Measurements from ENCODE around the gene KBTBD13.
A peak's percentile ranks its signal among the peaks of the same experiment; 100 is the strongest.
"Not testable (repeated sequence)": the region's sequence is repeated elsewhere in the genome, so short reads cannot be mapped to it uniquely, and the experiment has no call there.

The KBTBD13 gene

DNA sequence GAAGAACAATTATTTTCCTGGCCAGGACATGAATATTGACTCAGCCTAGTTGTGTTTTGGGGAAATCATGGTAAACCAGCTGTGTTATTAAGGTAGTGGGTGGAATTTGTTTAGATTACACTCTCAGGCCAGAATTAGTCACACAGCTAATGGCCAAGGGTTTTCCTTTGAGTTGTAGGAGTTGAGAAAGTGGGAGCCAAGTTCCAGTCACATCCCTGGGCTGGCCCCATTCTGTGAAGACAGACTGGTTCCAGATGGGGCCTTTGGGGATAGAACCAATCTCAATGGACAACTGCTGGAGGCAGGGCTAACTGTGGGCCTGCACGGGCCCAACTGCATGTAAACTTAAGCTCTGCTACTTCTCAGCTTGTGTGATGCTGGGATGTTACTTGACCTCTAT, 7.4 kb upstream of the KBTBD13 start:
- H3K27me3 Mint-ChIP-seq = peaks cover 53% of the 10 kb centered on the region
- intact Hi-C loops (cut with micrococcal nuclease) = no loop called here
- H3K4me3 Mint-ChIP-seq = no peak overlapping the region
- H3K36me3 Mint-ChIP-seq (ENCODE audit: low read depth) = no peaks in the 10 kb centered on the region
- no peaks in the 10 kb centered on the region for H3K9me3 Mint-ChIP-seq
- H3K27ac Mint-ChIP-seq = no peak overlapping the region
- peaks cover 6% of the 10 kb centered on the region for H3K4me1 Mint-ChIP-seq (ENCODE audit: low read depth)

DNA sequence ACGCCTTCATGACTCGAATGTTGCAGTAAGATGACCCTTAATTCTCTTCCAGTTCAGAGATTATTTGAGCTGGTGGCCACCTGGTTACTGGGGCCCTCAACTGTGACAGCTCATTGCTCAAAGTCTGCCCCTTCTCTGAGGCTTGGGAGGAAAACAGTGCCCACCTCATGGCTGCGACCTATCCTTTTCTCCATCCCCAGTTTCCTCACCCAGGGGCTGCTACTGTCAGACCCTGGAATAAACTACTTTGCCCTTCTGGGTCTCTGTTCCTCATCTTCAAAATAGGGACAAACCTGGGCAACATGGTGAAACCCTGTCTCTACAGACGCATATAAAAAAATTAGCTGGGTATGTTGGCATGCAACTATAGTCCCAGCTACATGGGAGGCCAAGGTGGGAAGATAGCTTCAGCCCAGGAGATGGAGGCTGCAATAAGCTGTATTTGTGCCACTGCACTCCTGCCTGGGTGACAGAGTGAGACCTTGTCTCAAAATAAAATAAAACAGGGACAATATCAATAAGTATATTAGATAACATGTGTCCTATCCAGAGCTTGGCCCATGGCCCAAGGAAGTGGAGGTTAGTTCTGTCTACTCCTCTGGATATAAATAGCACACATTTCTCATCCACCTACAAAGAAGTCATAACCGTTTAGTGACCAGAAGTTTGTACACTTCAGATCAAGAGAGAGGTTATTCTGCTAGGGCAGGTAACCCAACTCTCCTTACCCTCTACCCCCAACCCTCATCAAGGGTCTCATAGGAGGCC, 6.6 kb upstream of the KBTBD13 start:
- Mint-ChIP-seq H3K4me3 (no peak overlapping the region), H3K27ac (no peak overlapping the region), H3K4me1 (ENCODE audit: low read depth) (peaks cover 6% of the 10 kb centered on the region), H3K36me3 (ENCODE audit: low read depth) (no peaks in the 10 kb centered on the region), H3K9me3 (no peaks in the 10 kb centered on the region), H3K27me3 (peaks cover 51% of the 10 kb centered on the region)
- intact Hi-C loops (cut with micrococcal nuclease) = no loop called here

DNA sequence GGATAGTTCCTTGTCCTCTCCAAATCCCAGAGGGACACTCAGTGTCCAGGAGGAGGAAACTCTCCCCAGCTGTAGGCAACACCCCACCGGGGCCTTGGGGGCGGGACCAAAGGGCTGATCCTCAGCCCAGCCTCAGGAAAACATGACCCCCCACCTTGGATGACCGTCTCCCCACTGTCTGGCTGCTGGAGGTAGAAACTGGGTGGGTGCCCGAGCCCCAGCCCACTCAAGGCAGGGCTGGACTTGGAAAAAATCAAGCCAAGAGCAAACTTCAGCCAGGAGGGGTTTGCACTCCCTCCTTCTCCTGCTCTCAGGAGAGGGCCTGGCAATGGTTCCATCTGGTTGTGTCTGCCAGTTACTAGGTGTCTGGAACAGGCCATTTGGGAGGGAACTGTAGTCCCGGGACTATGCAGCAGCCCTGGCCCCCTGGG, 5.2 kb upstream of the KBTBD13 start:
- Mint-ChIP-seq H3K27ac (no peak overlapping the region), H3K4me1 (ENCODE audit: low read depth) (peaks cover 11% of the 10 kb centered on the region), H3K9me3 (no peaks in the 10 kb centered on the region), H3K4me3 (no peak overlapping the region), H3K36me3 (ENCODE audit: low read depth) (no peaks in the 10 kb centered on the region), H3K27me3 (peaks cover 48% of the 10 kb centered on the region)
- intact Hi-C loops (cut with micrococcal nuclease) = no loop called here

GRCh38 chr15:65072027-65072426, 4.5 kb upstream of the KBTBD13 start:
- intact Hi-C loops (cut with micrococcal nuclease) = no loop called here
- Mint-ChIP-seq H3K4me1 (ENCODE audit: low read depth) (peaks cover 10% of the 10 kb centered on the region), H3K36me3 (ENCODE audit: low read depth) (no peaks in the 10 kb centered on the region)

GRCh38 chr15:65072617-65073016, 3.9 kb upstream of the KBTBD13 start:
- peaks cover 6% of the 10 kb centered on the region for H3K4me1 Mint-ChIP-seq (ENCODE audit: low read depth)
- H3K36me3 Mint-ChIP-seq (ENCODE audit: low read depth) = no peaks in the 10 kb centered on the region
- peaks cover 48% of the 10 kb centered on the region for H3K27me3 Mint-ChIP-seq
- no peak overlapping the region for H3K27ac Mint-ChIP-seq
- intact Hi-C loops (cut with micrococcal nuclease) = no loop called here
- no peaks in the 10 kb centered on the region for H3K9me3 Mint-ChIP-seq
- no peak overlapping the region for H3K4me3 Mint-ChIP-seq

More at GRCh38 chr15:65072027-65072426, 4.5 kb upstream of the KBTBD13 start:
- Mint-ChIP-seq H3K4me3 (no peak overlapping the region), H3K27ac (no peak overlapping the region), H3K27me3 (peaks cover 48% of the 10 kb centered on the region), H3K9me3 (no peaks in the 10 kb centered on the region)

GRCh38 chr15:65074946-65075345, 1.6 kb upstream of the KBTBD13 start:
- H3K9me3 Mint-ChIP-seq; H3K27ac Mint-ChIP-seq; intact Hi-C loops (cut with micrococcal nuclease); H3K36me3 Mint-ChIP-seq (ENCODE audit: low read depth); H3K4me3 Mint-ChIP-seq: not testable (repeated sequence)
- H3K4me1 Mint-ChIP-seq (ENCODE audit: low read depth) = peaks cover 15% of the 10 kb centered on the region
- H3K27me3 Mint-ChIP-seq = peaks cover 47% of the 10 kb centered on the region

DNA sequence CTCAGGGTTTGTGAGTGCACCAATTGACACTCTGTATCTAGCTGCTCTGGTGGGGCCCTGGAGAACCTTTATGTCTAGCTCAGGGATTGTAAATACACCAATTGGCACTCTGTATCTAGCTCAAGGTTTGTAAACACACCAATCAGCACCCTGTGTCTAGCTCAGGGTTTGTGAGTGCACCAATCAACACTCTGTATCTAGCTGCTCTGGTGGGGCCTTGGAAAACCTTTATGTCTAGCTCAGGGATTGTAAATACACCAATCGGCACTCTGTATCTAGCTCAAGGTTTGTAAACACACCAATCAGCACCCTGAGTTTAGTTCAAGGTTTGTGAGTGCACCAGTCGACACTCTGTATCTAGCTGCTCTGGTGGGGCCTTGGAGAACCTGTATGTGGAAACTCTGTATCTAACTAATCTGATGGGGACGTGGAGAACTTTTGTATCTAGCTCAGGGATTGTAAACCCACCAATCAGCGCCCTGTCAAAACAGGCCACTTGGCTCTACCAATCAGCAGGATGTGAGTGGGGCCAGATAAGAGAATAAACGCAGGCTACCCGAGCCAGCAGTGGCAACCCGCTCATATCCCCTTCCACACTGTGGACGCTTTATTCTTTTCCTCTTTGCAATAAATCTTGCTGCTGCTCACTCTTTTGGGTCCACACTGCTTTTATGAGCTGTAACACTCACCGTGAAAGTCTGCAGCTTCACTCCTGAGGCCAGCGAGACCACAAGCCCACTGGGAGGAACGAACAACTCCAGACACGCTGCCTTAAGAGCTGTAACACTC, 745 bp upstream of the KBTBD13 start:
- H3K9me3 Mint-ChIP-seq; H3K4me3 Mint-ChIP-seq; intact Hi-C loops (cut with micrococcal nuclease); H3K36me3 Mint-ChIP-seq (ENCODE audit: low read depth); H3K27ac Mint-ChIP-seq: not testable (repeated sequence)
- Mint-ChIP-seq H3K27me3 (peaks cover 43% of the 10 kb centered on the region), H3K4me1 (ENCODE audit: low read depth) (peaks cover 15% of the 10 kb centered on the region)

GRCh38 chr15:65077291-65077980, 890 bp downstream of the KBTBD13 start:
- Mint-ChIP-seq H3K4me3 (peak overlapping the region; percentile 32), H3K4me1 (ENCODE audit: low read depth) (peaks cover 18% of the 10 kb centered on the region), H3K36me3 (ENCODE audit: low read depth) (no peaks in the 10 kb centered on the region), H3K9me3 (no peaks in the 10 kb centered on the region), H3K27me3 (peaks cover 47% of the 10 kb centered on the region), H3K27ac (peak overlapping the region; percentile 22)
- intact Hi-C loops (cut with micrococcal nuclease) = no loop called here

DNA sequence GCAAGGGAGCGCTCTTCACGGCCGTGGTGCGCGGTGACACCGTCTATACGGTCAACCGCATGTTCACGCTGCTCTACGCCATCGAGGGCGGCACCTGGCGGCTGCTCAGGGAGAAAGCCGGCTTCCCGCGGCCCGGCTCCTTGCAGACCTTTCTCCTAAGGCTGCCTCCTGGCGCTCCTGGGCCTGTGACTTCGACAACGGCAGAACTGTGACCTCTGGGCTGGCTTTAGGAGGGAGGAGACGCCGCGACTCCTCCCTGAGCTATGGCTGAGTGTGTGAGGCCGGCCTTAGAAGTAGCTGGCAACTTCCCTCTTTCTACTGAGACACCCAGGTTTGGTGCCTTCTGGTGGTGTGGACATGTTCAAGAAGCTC, 1.4 kb downstream of the KBTBD13 start:
- Mint-ChIP-seq H3K27ac (peak overlapping the region; percentile 22), H3K9me3 (no peaks in the 10 kb centered on the region), H3K36me3 (ENCODE audit: low read depth) (no peaks in the 10 kb centered on the region), H3K4me1 (ENCODE audit: low read depth) (peaks cover 24% of the 10 kb centered on the region), H3K27me3 (peaks cover 52% of the 10 kb centered on the region), H3K4me3 (peak overlapping the region; percentile 32)
- intact Hi-C loops (cut with micrococcal nuclease) = no loop called here

DNA sequence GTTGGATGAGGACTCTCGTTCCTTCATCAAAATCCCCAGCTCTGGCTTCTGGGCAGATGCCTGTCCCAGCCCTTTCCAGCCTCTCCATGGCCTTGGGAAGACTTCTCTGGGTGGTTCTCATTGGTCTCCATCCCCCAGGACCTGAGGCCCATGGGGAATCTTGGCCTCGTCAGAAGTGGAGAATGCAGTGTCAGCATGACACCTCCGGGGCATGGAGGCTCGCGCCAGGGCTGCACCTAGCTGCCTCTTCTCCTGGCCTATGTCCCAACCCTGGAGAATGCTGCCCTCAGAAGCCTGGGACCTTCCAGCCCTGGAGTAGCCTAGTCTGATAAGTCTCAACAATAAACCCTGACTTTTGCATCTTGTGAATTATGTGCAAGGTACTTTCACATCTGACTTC, 3.0 kb downstream of the KBTBD13 start:
- H3K4me3 Mint-ChIP-seq = no peak overlapping the region
- peaks cover 65% of the 10 kb centered on the region for H3K27me3 Mint-ChIP-seq
- peaks cover 24% of the 10 kb centered on the region for H3K4me1 Mint-ChIP-seq (ENCODE audit: low read depth)
- H3K9me3 Mint-ChIP-seq = no peaks in the 10 kb centered on the region
- no peak overlapping the region for H3K27ac Mint-ChIP-seq
- no peaks in the 10 kb centered on the region for H3K36me3 Mint-ChIP-seq (ENCODE audit: low read depth)
- intact Hi-C loops (cut with micrococcal nuclease) = no loop called here

DNA sequence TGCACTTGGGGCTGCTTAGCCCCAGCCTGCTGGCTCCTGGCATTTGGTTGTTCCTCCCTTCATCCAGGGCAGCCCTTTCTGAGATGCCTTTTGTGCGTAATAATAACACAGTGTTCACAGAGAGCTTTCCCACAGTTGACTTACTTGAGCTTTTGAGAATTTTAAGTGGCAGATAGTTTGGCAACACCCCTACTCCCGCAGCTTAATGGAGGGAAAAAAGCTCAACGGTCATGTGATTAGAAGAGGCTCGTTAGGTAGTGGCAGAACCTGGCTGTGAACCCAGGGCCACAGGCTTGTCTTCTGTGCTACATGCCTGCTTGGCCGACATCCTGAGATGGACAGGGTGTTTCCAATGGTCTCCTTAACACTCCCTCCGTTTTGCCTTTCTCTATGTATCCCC, 4.7 kb downstream of the KBTBD13 start:
- Mint-ChIP-seq H3K4me1 (ENCODE audit: low read depth) (peaks cover 19% of the 10 kb centered on the region), H3K27me3 (peaks cover 66% of the 10 kb centered on the region), H3K36me3 (ENCODE audit: low read depth) (no peaks in the 10 kb centered on the region), H3K4me3 (no peak overlapping the region), H3K9me3 (no peaks in the 10 kb centered on the region), H3K27ac (no peak overlapping the region)
- intact Hi-C loops (cut with micrococcal nuclease) = no loop called here

GRCh38 chr15:65081758-65082157, 5.2 kb downstream of the KBTBD13 start:
- no peak overlapping the region for H3K27ac Mint-ChIP-seq
- intact Hi-C loops (cut with micrococcal nuclease) = no loop called here
- no peak overlapping the region for H3K4me3 Mint-ChIP-seq
- peaks cover 19% of the 10 kb centered on the region for H3K4me1 Mint-ChIP-seq (ENCODE audit: low read depth)
- peaks cover 62% of the 10 kb centered on the region for H3K27me3 Mint-ChIP-seq
- no peaks in the 10 kb centered on the region for H3K9me3 Mint-ChIP-seq
- H3K36me3 Mint-ChIP-seq (ENCODE audit: low read depth) = no peaks in the 10 kb centered on the region

DNA sequence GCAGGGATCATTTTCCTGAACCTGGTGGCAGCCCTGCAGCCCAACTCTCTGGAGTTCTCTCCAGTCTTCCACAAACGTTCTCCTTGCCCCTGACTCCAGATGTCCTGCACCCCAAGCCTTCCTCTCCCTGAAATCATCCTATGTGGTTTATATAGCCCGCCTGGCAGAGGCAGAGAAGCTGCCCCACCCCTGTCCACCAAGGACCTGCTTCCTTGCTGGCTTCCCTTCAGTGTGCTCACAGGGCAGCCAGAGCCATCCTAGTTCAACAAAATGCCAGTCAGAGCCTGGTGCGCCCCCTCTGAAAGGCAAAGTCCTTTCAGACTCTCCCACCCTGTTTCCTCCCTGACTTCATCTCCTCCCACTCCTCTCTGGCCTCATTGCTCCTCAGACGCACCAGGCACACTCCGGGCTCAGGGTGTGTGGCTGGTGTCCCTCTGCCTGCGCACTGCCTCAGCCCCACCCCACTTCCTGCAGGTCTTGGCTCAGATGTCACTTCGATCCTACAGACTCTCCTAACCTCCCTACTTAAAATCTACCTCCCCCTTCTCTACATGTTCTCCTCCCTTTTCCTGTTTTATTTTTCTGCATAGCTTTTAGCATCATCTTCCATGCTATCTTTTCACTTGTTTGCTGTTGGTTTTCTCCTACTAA, 5.9 kb downstream of the KBTBD13 start:
- H3K9me3 Mint-ChIP-seq = no peaks in the 10 kb centered on the region
- H3K27me3 Mint-ChIP-seq = peaks cover 58% of the 10 kb centered on the region
- no peaks in the 10 kb centered on the region for H3K36me3 Mint-ChIP-seq (ENCODE audit: low read depth)
- H3K27ac Mint-ChIP-seq = no peak overlapping the region
- peaks cover 19% of the 10 kb centered on the region for H3K4me1 Mint-ChIP-seq (ENCODE audit: low read depth)
- H3K4me3 Mint-ChIP-seq = no peak overlapping the region
- intact Hi-C loops (cut with micrococcal nuclease) = no loop called here

DNA sequence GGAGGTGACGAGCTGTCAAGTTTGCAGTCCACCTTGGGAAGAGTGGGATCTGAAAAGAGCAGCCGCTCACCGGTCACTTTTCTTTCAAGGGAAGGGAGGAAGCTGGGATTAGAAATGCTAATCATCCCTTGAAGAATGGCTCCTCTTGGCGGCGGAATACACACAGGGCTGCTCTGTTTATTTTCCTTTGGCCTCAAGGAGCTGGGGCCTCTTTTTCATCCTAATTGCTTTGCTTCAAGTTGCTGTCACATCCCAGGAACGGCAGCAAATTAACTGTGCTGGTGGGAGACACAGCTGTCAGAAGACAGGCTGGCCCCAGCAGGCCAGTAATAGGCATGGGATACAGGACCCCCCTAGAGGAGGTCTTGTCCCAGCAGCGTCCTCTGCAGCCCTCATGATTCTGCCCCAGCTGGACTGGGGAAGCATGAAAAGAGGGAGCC, 6.7 kb downstream of the KBTBD13 start:
- peaks cover 11% of the 10 kb centered on the region for H3K4me1 Mint-ChIP-seq (ENCODE audit: low read depth)
- intact Hi-C loops (cut with micrococcal nuclease) = no loop called here
- H3K27me3 Mint-ChIP-seq = peaks cover 51% of the 10 kb centered on the region
- no peaks in the 10 kb centered on the region for H3K9me3 Mint-ChIP-seq
- H3K27ac Mint-ChIP-seq = no peak overlapping the region
- H3K4me3 Mint-ChIP-seq = no peak overlapping the region
- H3K36me3 Mint-ChIP-seq (ENCODE audit: low read depth) = no peaks in the 10 kb centered on the region

Data from dendritic cell treated with granulocyte-macrophage colony-stimulating factor and Interleukin-4, amounts not matched to agents 40 ng/mL and 50 ng/mL, for 4 days (primary cell).